Fibroblast of villous mesenchyme (primary cell): ENCODE results near the gene PIGH. TPM values are rescaled to one million over a fixed set of nuclear protein-coding genes. Genes with fewer than 3 reads are reported as not detected.
A peak's percentile ranks its signal among the peaks of the same experiment; 100 is the strongest.
"Not testable (repeated sequence)": the region's sequence is repeated elsewhere in the genome, so short reads cannot be mapped to it uniquely, and the experiment has no call there.

Experiments
- DNase-seq: peaks from one replicate; pipeline ENCODE4 v3.0.0-alpha.2; 2010; ENCODE audit warnings: low read depth
- H3K4me3 ChIP-seq: 2 replicates; pipeline ENCODE4 v1.5.1; 2011; ENCODE audit warnings: low read depth, mild to moderate bottlenecking, low read length
- CTCF ChIP-seq: IDR thresholded peaks from 2 replicates; pipeline ENCODE4 v1.5.1; 2012; ENCODE audit warnings: low read depth, mild to moderate bottlenecking, low read length; ENCODE audit not compliant: insufficient read depth
- total RNA-seq: library from RNA; depleted of rRNA; stranded (reverse); fragments of >200 nt; gene quantifications from 2 replicates; pipeline ENCODE4 v1.2.3, GENCODE V29; 2012

The PIGH gene
- total RNA-seq, 1 donor = 15.5 TPM

- H3K4me3 ChIP-seq = no peak overlapping the region
- no peak for TF ChIP-seq CTCF
- no peak for DNase-seq
These were observed 9.7 kb upstream of the PIGH start for GRCh38 chr14:67609642-67610310.

GRCh38 chr14:67607646-67608045, 7.6 kb upstream of the PIGH start:
- TF ChIP-seq CTCF = no peak
- H3K4me3 ChIP-seq = no peak overlapping the region
- no peak for DNase-seq

- peak; percentile 14 for DNase-seq
- H3K4me3 ChIP-seq = no peak overlapping the region
- no peak for TF ChIP-seq CTCF
These were observed 3.0 kb upstream of the PIGH start for GRCh38 chr14:67602995-67603545.

- H3K4me3 ChIP-seq = no peak overlapping the region
- TF ChIP-seq CTCF = no peak
- no peak for DNase-seq
These were observed 2.0 kb upstream of the PIGH start for GRCh38 chr14:67602076-67602475.

GRCh38 chr14:67600562-67600974, 500 bp upstream of the PIGH start:
- DNase-seq = not testable (repeated sequence)
- peak overlapping the region; percentile 94 for H3K4me3 ChIP-seq

GRCh38 chr14:67595392-67595791, 4.7 kb downstream of the PIGH start:
- no peak for DNase-seq
- no peak for TF ChIP-seq CTCF

GRCh38 chr14:67593650-67594049, 6.4 kb downstream of the PIGH start:
- not testable (repeated sequence) for H3K4me3 ChIP-seq, DNase-seq

More at GRCh38 chr14:67595392-67595791, 4.7 kb downstream of the PIGH start:
- H3K4me3 ChIP-seq = no peak overlapping the region

- no peak for TF ChIP-seq CTCF
- H3K4me3 ChIP-seq = no peak overlapping the region
- no peak for DNase-seq
These were observed 10.8 kb downstream of the PIGH start for GRCh38 chr14:67589204-67589770.
